T-helper 9 cell (primary cell): ENCODE results near the gene SIGLEC11.
"Not testable (repeated sequence)": the region's sequence is repeated elsewhere in the genome, so short reads cannot be mapped to it uniquely, and the experiment has no call there.

Source experiments
- DNase-seq: peaks from one replicate; pipeline ENCODE4 v3.0.0-alpha.2; 2020

SIGLEC11 gene

DNA sequence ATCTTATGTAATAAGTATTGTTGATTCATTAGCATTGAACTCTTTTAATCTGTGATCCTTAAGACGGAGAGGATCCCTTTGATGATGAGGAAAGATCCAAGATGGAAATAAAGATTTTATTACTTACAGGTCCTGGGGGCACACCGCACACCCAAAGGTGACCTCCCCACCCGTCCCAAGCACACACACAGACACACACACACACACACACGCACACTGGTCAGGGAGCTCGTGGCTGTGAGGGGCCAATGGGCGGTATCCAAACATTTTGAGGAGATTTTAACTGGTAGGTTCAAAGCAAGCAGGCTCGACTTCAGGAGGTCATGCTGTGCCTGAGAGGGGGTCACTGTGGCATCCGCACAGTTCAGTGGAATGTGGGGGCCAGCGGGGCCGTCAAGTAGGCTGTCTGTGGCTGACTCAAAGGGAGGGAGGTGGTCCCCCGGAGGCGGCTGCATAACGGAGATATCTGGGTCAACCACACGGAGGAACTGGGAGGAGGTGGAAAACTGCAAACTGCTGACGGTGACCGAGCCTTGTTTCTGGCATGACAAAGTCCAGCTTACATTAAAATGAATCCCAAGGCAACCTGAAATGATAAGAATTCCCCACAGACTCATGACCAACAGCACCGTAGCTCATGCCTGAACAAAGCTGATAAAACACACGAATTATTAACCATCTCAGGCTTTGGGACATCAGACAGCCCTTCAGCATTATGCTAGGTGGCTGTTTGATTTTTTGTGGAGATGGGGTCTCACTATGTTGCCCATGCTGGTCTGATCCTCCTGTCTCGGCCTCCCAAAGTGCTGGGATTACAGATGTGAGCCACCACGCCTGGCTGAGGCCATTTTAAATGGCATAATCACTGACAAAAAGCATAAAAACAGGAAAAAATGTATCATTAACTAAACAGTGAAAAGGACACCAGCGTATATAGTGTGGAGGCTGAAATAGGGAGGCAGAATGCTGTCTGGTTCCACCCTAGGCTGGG lies 20.9 kb upstream of the SIGLEC11 start:
- no peak for DNase-seq

DNA sequence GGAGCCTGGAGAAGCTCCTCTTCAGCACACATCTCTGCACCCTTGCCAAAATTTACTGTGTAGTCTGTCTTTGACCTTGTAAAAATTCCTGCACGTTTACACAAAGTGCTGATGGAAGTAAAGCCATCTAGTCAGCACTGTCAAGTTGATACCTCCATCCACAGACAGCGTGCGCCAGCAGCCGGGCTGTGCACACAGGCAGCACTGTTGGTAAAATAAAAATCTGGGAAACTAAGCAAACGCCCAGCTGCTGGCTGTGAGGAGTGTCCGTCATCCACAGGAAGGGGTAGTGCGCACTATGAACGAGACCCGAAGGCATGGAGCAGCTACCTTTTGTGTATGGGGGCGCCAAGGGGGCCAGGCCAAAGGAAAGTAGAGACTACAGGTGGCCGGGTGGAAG lies 17.4 kb upstream of the SIGLEC11 start:
- DNase-seq = no peak

DNA sequence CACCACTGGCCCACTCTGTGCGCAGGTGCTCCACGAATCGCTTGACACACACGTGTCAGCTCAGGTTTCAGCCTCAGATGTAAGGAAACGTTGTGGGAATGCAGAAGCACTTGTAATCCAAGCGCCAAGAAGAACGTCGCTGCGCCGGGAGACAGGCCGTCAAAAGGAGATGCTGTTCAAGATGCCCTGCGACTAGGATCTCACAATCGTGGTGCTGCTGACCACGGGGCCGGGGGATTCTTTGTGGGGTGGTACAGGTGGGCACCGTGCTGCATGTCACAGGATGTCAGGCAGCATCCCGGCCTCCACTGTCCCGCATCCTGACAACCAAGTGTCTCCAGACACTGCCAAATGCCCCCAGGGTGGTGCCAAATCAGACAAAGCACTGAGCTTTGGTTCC lies 16.9 kb upstream of the SIGLEC11 start:
- no peak for DNase-seq

DNA sequence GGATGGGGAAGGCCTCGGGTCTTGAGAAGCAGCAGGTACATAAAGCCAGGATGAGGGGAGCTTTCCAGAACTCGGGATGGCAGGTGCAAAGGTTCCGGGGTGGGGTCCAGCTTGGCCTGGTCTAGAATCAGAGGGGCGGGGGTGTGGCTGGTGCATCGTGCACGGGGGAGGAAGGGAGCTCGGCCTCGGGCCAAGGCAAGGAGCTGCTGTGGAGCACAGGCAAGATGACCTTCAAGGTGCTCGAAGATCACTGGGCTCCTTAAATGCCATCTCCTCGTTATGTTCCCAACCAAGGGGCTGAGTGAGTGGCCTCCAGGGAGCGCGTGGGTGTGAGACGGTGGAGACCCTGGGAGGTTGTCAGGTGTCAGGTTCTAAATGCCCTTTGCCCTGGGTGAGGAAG lies 16.1 kb upstream of the SIGLEC11 start:
- no peak for DNase-seq

DNA sequence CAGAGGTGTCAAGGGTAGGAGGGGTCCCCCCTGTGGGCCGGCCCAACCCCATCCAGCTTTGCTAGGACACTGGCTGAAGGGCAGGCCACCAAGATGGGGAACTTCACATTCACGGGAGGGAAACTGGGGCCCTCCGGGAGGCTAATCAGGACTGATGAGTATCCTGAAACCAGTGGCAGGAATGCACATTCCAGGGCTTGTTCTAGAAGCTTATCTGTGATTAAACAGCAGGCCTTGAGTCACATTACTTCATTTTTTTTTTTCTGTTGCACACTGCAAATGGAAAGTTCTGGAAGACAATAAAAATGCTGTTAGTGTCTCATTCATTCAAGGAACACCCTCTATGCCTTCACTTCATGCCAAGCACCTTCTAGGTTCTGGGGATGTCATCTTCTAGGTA lies 15.5 kb upstream of the SIGLEC11 start:
- DNase-seq = no peak

DNA sequence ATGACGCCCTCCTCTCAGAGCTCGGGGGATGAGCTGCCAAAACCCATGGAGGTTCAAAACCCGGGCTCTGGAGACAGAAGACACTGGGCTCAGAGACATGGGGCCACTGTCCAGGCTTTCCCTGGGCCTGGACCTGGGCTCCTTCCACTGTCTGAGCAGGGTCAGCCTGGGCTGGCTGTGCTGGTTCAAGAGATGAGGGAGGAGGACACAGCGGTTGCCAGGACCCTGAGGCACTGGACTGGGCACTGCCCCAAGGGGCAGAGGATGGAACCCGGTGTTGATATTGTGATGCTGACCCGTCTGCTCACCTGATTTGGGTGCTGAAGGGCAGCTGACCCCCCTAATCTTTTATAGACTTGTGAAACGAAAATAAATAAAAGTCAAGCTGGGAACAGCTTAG lies 14.1 kb upstream of the SIGLEC11 start:
- no peak for DNase-seq

DNA sequence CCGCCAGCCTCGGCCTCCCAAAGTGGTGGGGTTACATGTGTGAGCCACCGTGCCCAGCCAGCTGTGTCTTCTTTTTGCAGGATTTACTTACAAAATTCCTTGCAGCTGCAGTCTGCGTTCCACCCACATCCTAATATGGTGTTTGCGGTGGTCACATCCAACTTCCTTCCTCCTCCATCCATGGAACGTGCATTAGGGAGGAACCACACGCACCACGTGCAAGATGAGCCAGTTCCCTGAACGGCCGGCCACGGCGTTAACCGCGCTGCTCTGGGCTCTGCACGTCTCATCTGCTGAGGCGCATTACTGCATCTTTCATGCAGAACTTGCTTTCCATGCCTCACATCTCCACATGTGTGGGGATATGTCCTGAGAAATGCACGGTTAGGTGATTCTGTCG lies 13.0 kb upstream of the SIGLEC11 start:
- no peak for DNase-seq

DNA sequence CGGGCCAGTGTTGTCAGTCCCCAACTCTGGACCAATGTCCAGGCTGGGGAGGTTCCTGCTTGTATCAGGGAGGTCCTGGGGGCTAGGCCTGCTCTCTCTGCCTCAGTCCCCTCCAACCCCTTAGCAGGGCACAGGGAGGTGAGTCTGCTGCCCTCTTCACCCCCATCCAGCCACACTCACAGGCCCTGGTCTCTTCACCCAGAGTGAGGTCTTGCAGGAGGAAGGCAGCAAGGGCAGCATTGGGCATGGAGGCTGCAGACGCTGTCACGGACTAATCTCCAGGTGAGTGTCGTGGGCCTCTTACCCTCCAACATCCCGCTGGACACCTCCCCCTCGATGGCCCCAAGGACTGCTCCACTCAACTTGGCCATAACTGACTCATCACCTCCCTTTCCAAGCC lies 11.9 kb upstream of the SIGLEC11 start:
- DNase-seq = no peak

DNA sequence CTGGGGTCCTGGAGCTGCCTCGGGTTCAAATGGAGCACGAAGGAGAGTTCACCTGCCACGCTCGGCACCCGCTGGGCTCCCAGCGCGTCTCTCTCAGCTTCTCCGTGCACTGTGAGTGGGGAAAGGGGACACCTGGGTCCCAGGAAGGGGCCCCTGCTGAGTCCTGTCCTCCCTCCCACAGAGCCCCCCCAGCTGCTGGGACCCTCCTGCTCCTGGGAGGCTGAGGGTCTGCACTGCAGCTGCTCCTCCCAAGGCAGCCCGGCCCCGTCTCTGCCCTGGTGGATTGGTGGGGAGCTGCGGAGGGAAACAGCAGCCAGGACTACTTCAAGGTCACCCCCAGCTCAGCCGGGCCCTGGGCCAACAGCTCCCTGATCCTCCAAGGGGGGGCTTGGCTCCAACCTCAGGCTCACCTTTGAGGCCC lies 11.0 kb upstream of the SIGLEC11 start:
- no peak for DNase-seq

DNA sequence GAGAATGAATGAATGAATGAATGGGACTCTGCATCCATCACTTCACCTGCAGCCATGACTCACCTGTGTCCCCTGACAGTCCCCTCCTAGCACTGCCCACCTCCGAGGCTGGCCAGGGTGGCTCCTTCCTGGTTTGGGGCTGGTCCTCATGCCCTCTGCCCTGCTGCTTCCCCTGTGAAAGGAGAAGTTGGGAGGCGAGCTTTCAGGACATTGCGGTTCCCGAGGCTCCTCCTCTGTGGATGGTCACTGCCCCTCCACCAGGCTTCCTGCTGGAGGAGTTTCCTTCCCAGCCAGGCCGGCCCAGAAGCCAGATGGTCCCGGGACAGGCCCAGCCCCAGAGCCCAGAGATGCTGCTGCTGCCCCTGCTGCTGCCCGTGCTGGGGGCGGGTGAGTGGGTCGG lies 8.4 kb upstream of the SIGLEC11 start:
- DNase-seq = not testable (repeated sequence)

DNA sequence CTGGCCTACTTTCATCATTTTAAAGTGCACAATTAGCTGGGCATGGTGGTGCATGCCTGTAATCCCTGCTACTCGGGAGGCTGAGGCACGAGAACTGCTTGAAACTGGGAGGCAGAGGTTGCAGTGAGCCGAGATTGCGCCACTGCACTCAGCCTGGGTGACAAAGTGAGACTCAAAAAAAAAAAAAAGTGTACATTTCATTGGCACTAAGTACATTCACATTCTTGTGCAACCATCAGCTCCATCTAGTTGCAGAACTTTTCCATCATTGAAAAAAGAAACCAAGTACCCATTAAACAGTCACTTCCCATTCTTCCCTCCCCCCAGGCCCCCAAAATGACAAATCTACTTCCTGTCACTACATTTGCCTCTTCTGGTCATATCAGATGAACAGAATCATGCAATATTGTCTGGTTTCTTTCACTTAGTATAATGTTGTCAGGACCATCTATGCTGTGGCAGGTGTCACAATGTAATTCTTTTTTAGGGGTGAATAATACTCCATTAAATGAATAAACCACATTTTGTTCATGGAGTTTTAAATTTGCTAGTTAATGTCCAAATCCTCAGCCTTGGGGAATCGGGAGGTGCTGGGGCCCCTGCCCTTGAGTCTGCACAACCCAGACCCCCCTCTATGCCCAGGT lies 7.4 kb upstream of the SIGLEC11 start:
- no peak for DNase-seq

DNA sequence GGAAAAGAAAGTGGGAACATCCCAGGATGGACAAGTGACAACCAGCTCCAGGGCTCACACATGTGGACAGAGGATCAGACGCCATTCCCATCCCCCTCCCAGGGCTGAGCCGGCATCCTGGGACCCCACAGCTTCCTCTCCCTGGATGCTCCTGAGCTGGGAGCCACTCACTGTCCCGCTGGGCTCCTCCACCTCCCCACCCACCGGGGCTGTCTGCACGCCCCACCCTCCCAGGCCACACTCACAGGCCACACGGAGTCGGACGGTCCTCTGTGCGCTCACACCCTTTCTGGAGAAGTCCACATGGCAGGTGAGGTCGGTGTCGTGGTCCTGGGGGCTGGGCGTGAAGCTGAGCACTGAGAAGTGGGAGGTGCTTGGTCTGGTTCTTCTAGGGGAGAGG lies 1.1 kb downstream of the SIGLEC11 start:
- not testable (repeated sequence) for DNase-seq

DNA sequence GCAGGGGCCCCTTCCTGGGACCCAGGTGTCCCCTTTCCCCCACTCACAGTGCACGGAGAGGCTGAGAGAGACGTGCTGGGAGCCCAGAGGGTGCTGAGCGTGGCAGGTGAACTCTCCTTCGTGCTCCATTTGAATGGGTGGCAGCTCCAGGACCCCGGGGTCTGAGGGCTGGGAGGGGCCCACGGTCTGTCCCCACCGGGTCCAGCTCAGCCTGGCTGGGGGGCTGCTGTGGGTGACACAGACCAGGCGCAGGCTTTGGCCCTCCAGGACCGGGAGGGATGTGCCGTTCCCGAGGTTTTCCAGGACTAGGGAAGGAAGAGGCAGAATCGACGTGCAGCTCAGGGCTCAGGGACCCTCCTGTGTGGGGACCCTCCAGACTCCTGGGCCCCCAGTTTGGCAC lies 2.4 kb downstream of the SIGLEC11 start:
- DNase-seq = not testable (repeated sequence)

DNA sequence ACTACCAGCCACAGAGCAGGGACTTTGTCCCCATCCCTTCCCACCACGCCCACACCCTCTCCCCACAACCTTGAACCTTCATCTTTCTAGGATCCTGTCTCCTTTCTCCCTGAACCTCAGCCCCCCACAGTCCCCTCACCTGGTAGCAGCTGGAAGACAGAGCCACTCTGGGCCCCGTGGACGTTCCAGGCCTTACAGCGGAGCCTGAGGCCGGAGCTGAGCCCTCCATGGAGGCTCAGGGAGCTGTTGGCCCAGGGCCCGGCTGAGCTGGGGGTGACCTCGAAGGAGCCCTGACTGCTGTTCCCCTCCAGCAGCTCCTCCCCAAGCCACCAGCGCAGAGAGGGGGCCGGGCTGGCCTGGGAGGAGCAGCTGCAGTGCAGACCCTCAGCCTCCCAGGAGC lies 2.8 kb downstream of the SIGLEC11 start:
- not testable (repeated sequence) for DNase-seq

DNA sequence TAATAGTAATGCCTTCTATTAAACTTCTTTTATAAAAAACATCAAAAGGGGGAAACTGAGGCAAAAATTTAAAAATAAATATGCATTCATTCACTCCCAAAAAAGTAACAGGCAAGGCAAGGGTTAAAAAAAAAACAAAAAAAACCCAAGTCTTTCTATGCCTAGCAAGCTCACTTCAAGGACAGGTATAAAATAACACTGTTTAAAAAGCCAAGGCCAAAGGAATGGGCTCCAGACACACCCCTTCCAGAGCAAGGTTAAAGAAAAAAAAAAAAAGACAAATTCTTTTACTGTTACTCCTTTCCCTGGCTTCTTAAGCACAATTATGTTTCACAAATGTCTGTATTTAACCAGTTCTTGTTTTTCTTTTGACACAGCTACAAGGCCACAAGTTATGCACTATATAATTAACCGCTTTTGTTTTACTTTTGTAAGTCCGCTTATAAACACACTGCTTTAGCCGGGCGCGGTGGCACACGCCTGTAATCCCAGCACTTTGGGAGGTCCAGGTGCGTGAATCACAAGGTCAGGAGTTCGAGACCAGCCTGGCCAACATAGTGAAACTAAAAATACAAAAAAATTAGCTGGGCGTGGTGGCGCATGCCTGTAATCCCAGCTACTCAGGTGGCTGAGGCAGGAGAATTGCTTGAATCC lies 3.6 kb downstream of the SIGLEC11 start:
- DNase-seq = no peak

DNA sequence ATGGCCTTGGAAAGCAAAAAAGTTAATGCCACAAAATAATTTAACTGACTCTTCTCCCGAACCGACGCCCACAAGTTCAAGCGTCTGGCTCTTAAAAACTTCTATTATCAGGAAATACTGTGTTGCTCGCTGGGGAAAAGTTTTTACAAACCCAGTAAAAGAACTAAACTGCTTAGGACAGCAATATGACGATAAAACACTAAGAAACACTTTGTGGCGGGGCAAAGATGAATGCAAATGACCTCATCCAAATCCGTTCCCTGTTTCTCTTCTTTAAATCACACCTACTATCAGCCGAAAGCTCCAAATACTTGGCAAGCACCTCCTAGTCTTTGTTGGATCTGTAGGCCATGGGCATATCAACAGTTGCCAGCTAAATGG lies 4.9 kb downstream of the SIGLEC11 start:
- no peak for DNase-seq

DNA sequence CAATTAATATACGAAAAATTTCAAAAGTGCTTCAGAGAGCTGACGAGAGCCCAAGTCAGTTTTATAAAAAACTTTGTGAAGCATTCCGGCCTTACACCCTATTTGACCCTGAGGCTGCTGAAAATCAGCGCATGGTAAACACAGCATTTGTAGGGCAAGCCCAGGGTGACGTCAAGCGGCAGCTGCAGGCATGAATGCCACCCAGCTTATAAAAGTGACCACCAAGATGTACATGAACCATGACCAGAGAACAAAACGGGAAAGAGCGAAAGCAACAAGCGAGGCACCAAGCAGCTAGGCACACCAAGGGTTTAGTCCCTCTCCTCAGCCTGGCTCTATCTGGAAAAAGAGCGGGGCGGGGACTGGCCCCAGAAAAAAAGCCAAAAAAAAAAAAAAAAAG lies 6.0 kb downstream of the SIGLEC11 start:
- no peak for DNase-seq

DNA sequence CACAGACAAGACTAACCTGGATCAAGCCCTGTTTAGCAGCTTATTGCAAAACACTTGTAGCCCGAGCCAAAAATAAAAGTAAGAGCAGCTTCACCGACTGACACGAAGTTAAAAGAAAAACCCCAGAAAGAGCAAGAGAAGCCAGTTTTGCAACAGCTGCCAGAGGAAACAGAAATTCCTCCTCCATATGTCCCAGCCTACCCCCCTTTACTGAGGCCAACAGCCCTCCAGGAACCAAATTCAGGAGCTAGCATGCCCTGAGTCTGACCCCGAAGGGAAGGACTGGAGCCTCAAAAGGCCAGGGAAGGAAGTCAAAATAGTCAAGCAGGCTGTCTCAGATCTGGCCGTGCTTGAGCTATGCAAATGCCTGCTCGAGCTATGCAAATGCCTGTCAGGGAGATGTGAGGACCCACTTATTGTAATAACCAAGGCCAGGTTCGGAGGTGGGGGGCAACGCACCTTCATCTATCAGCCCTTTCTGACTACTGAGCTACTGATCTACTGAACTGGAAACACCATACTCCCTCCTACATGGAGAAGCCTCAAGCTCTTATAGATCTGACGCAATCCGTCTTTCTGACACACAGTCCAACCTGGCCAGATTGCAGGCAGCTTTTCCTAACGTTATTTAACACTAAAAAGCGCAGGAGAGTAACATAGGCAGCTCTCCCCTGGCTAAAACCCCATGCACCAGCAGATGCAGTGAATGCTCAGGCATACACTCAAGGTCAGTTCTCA lies 6.7 kb downstream of the SIGLEC11 start:
- DNase-seq = no peak

DNA sequence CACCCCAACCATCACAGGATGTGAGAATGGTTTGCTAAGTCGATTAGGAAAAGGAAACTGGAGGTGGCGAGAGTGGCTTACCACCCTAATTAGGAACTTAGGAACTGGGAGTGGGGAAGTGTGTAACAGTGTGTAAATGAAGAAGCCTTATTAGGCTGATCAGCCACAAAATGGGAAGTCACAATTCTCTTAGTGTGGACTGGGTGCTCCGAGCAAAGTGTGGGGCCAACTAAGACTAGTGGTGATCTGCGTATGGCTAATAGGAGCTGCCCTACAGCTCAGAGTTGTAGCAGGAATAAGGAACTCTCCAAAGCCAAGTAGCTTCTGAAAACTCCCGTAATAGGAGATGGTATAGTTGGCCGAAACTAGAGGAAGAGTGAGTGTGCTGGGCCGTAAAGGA lies 7.6 kb downstream of the SIGLEC11 start:
- no peak for DNase-seq

DNA sequence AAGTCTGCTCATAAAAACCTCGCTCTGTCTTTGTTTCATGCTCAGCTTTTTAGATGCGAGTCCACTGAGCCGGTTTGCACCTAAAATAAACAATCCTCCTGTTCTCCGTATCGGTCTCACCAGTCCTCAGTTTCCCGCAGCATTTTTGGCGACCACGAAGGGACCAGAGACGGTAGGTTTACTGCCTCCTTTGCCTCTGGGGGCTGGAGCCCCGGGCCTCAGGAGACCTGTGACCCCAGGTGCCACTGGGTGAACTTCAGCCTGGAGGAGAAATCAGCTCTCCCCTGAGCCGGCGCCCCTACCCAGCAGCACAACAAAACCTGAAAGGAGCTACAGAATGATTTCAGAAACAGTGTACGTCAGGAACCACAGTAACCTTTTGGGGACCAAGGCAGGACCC lies 8.1 kb downstream of the SIGLEC11 start:
- DNase-seq = no peak

DNA sequence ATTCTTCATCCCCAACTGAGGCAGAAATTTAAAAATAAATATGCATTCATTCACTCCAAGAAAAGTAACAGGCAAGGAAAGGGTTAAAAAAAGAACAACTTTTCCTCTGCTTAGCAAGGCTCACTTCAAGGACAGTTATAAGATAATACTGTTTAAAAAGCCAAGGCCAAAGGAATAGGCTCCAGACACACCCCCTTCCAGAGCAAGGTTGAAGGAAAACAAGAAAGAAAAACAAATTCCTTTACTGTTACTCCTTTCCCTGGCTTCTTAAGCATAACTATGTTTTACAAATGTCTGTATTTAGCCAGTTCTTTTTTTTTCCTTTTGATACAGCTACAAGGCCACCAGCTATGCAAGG lies 8.5 kb downstream of the SIGLEC11 start:
- no peak for DNase-seq

DNA sequence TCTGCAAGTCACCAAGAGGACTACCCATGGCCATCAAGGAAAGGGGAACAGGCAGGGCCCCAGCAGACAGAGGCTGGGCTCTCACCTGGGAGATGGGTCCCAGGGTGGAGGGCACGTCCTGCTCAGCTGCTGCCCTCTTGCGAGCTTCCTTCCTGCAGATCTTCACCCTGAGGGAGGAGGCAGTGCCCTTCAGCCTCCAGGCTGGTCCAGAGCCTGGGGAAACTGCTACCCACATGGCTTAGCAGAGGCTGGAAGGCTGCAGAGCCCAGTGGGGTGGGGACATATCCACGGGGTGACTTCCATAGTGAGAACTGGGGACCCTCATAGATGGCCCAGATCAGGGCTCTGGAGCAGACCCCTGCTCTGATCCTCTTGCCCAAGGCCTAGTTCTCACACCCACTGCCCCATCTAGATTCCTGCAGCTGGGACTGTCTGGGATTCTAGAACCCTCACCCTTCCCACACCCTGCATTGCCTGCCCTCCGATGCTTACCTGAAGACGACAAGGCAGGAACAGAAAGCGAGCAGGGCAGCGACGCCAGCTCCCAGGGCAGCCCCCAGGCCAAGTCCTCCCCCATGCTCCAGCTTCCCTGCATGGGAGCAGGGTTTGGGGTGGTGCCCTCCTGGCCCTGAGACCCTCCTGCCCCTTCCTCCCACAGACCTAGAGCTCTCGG lies 9.0 kb downstream of the SIGLEC11 start:
- DNase-seq = no peak
